ENCODE measurements around the gene EFTUD2.

EFTUD2 gene

DNA sequence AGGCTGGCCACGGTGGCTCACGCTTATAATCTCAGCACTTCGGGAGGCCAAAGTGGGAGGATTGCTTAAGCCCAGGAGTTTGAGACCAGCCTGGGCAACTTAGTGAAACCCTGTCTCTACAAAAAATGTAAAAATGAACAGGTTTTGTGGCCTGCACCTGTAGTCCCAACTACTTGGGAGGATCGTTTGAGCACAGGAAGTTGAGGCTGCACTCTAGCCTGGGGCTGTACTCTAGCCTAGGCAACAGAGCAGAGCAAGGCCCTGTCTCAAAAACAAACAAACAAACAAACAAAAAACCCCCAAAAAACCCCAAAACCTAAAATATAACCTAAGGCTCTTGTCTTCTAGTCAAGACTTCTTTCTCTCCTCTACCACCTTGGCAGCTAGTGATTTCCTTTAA is 59.0 kb downstream of the EFTUD2 start:
- CTCF ChIA-PET: interaction anchor here (1.2 to 4.2 kb wide), 2 partner anchors 25 to 61 kb away, joined by 6 to 16 read pairs; no protein-coding TSS in a partner anchor
- POLR2A ChIA-PET: no interaction called here
- TF ChIP-seq ZBTB21 (tag by site-specific recombination; IDR thresholded peaks at IDR 0.05): no peak
- TF ChIP-seq ZNF140 (tag by site-specific recombination; IDR thresholded peaks at IDR 0.05): no peak
- TF ChIP-seq GLIS2 (tag by site-specific recombination; IDR thresholded peaks at IDR 0.05): no peak
- TF ChIP-seq ZNF670 (tag by site-specific recombination; IDR thresholded peaks at IDR 0.05; ENCODE audit: low read depth): no peak
- no peak for TF ChIP-seq ZNF549 (tag by site-specific recombination; IDR thresholded peaks at IDR 0.05)
- TF ChIP-seq, protein P1, sequence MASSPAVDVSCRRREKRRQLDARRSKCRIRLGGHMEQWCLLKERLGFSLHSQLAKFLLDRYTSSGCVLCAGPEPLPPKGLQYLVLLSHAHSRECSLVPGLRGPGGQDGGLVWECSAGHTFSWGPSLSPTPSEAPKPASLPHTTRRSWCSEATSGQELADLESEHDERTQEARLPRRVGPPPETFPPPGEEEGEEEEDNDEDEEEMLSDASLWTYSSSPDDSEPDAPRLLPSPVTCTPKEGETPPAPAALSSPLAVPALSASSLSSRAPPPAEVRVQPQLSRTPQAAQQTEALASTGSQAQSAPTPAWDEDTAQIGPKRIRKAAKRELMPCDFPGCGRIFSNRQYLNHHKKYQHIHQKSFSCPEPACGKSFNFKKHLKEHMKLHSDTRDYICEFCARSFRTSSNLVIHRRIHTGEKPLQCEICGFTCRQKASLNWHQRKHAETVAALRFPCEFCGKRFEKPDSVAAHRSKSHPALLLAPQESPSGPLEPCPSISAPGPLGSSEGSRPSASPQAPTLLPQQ (tag by site-specific recombination; IDR thresholded peaks at IDR 0.05): no peak
- TF ChIP-seq ZNF654 (tag by site-specific recombination; IDR thresholded peaks at IDR 0.05; ENCODE audit: low read depth): no peak
- no peak for TF ChIP-seq ZNF10 (tag by site-specific recombination; IDR thresholded peaks at IDR 0.05)
- TF ChIP-seq REPIN1 (tag by site-specific recombination; IDR thresholded peaks at IDR 0.05; ENCODE audit: low read depth): no peak
- TF ChIP-seq ZNF707 (tag by site-specific recombination; IDR thresholded peaks at IDR 0.05): no peak
- no peak for TF ChIP-seq ZNF221 (tag by site-specific recombination; IDR thresholded peaks at IDR 0.05; ENCODE audit: borderline replicate concordance)
- H3K9me3 ChIP-seq (ENCODE audit: control insufficient read depth, insufficient read depth, low read depth, low read length): no peaks in the 10 kb centered on the region
- H3K36me3 ChIP-seq (ENCODE audit: control insufficient read depth in 2 of 2, insufficient read depth in 1 of 2, low read length in 2 of 2): no peaks in the 10 kb centered on the region
- H3K4me3 ChIP-seq (ENCODE audit: low read depth, low read length): no peak overlapping the region
- peaks cover 3% of the 10 kb centered on the region; the same call in 1 of the 2 replicates for H3K4me1 ChIP-seq (ENCODE audit: control insufficient read depth, insufficient read depth, low read length)
- no peak overlapping the region for H3K27ac ChIP-seq (ENCODE audit: extremely low read depth, low read depth, low read length)

- POLR2A ChIA-PET: no interaction called here
- CTCF ChIA-PET: interaction anchor here (0.7 kb wide), 1 partner anchor 25 kb away, joined by 4 read pairs; no protein-coding TSS in a partner anchor
- H3K27ac ChIP-seq (ENCODE audit: extremely low read depth, low read depth, low read length): no peak overlapping the region
- no peaks in the 10 kb centered on the region for H3K36me3 ChIP-seq (ENCODE audit: control insufficient read depth in 2 of 2, insufficient read depth in 1 of 2, low read length in 2 of 2)
- TF ChIP-seq ZNF658 (tag by site-specific recombination; IDR thresholded peaks at IDR 0.05) (no peak), ZNF366 (tag by site-specific recombination; conservative IDR thresholded peaks at IDR 0.05) (no peak), ZXDB (tag by site-specific recombination; IDR thresholded peaks at IDR 0.05) (no peak), HOXA7 (CRISPR knock-in tag; IDR thresholded peaks at IDR 0.05; ENCODE audit: borderline replicate concordance) (no peak)
- H3K4me3 ChIP-seq (ENCODE audit: low read depth, low read length): no peak overlapping the region
- H3K9me3 ChIP-seq (ENCODE audit: control insufficient read depth, insufficient read depth, low read depth, low read length): no peaks in the 10 kb centered on the region
- no peaks in the 10 kb centered on the region for H3K4me1 ChIP-seq (ENCODE audit: control insufficient read depth, insufficient read depth, low read length)
Measured at GRCh38 chr17:44837196-44837595, 62.0 kb downstream of the EFTUD2 start.

DNA sequence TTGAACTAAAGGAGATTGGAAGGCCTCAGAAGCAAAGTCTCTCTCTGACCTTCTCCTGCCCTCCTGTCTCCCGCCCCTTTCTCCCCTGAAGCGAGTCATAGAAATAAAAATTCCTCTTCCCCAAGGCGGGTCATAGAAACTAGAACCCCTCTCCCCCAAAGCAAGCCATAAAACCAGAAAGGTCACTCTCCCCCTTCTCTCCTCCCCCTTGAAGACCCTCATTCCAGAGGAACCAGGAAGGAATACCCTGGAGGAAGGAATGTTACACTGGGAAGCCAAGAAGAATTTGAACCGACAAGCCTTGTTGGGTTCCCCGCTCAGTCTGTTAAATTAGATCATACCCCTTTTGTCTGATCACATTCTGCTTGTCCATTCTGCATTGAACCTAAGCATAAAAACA is 66.4 kb downstream of the EFTUD2 start:
- no peak overlapping the region for H3K4me3 ChIP-seq (ENCODE audit: low read depth, low read length)
- CTCF ChIA-PET: interaction anchor here (0.8 to 3.2 kb wide), 8 partner anchors 10 to 57 kb away, joined by 3 to 40 read pairs (median 4); no protein-coding TSS in a partner anchor
- TF ChIP-seq ZFP37 (tag by site-specific recombination; IDR thresholded peaks at IDR 0.05): no peak
- TF ChIP-seq ZNF16 (tag by site-specific recombination; IDR thresholded peaks at IDR 0.05; ENCODE audit: low read depth): no peak
- TF ChIP-seq EGR2 (tag by site-specific recombination; IDR thresholded peaks at IDR 0.05; ENCODE audit: low read depth): no peak
- TF ChIP-seq TCF7L2 (IDR thresholded peaks at IDR 0.05; ENCODE audit: borderline replicate concordance, low read depth, low read length): no peak
- TF ChIP-seq, protein P2, sequence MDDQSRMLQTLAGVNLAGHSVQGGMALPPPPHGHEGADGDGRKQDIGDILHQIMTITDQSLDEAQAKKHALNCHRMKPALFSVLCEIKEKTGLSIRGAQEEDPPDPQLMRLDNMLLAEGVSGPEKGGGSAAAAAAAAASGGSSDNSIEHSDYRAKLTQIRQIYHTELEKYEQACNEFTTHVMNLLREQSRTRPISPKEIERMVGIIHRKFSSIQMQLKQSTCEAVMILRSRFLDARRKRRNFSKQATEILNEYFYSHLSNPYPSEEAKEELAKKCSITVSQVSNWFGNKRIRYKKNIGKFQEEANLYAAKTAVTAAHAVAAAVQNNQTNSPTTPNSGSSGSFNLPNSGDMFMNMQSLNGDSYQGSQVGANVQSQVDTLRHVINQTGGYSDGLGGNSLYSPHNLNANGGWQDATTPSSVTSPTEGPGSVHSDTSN (CRISPR knock-in tag; IDR thresholded peaks at IDR 0.05): no peak
- TF ChIP-seq, protein P3, sequence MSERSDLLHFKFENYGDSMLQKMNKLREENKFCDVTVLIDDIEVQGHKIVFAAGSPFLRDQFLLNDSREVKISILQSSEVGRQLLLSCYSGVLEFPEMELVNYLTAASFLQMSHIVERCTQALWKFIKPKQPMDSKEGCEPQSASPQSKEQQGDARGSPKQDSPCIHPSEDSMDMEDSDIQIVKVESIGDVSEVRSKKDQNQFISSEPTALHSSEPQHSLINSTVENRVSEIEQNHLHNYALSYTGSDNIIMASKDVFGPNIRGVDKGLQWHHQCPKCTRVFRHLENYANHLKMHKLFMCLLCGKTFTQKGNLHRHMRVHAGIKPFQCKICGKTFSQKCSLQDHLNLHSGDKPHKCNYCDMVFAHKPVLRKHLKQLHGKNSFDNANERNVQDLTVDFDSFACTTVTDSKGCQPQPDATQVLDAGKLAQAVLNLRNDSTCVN (tag by site-specific recombination; optimal IDR thresholded peaks at IDR 0.05): no peak
- TF ChIP-seq ZSCAN18 (tag by site-specific recombination; IDR thresholded peaks at IDR 0.05): no peak
- no peak for TF ChIP-seq ZNF776 (tag by site-specific recombination; IDR thresholded peaks at IDR 0.05; ENCODE audit: borderline replicate concordance)
- no peak for TF ChIP-seq PRDM10 (tag by site-specific recombination; IDR thresholded peaks at IDR 0.05)

More for the DNA sequence above, 66.4 kb downstream of the EFTUD2 start:
- POLR2A ChIA-PET: interaction anchor here (0.6 to 0.9 kb wide), 2 partner anchors 10 to 53 kb away, joined by 3 to 7 read pairs; no protein-coding TSS in a partner anchor
- no peaks in the 10 kb centered on the region for H3K36me3 ChIP-seq (ENCODE audit: control insufficient read depth in 2 of 2, insufficient read depth in 1 of 2, low read length in 2 of 2)
- no peaks in the 10 kb centered on the region for H3K9me3 ChIP-seq (ENCODE audit: control insufficient read depth, insufficient read depth, low read depth, low read length)
- H3K4me1 ChIP-seq (ENCODE audit: control insufficient read depth, insufficient read depth, low read length): peaks cover 14% of the 10 kb centered on the region
- H3K27ac ChIP-seq (ENCODE audit: extremely low read depth, low read depth, low read length): no peak overlapping the region

Measured in HEK293 (cell line).